ENCODE measurements around the gene IRX1. TPM values are rescaled to one million over a fixed set of nuclear protein-coding genes. Genes with fewer than 3 reads are reported as not detected.

Gene IRX1
- polyA plus RNA-seq, 1 experiment = not detected

DNA sequence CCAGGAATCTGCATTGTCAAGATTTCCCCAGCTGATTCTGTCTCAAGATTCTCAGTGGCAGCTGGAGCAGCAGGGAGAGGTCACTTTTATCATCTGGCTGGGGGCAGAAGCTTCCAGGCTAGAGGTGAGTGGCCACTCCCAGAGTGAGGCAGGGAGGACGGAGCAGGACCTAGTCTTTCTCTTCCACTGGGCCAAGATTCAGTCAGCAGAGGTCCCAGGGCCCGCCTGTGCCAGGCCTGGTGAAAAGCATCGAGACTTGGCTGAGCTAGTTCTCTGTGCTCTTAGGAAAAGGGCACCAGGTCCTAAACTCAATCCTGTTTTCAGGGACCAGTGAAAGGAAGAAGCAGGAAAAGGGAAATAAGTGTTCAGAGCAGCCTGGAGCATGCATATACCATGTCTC, 46.6 kb downstream of the IRX1 start:
- no peak for DNase-seq (ENCODE audit: low read depth, low spot score)
- ChIA-PET CTCF (no interaction called here), POLR2A (no interaction called here)
- Histone ChIP-seq H3K9me3 (ENCODE audit: control insufficient read depth, insufficient read depth, low read length) (peaks cover 40% of the 10 kb centered on the region), H3K27ac (ENCODE audit: low read depth, low read length) (no peak overlapping the region), H3K4me3 (ENCODE audit: low read depth, low read length) (no peak overlapping the region), H3K27me3 (ENCODE audit: control insufficient read depth, insufficient read depth, low read length) (no peaks in the 10 kb centered on the region)
- TF ChIP-seq, protein P1, sequence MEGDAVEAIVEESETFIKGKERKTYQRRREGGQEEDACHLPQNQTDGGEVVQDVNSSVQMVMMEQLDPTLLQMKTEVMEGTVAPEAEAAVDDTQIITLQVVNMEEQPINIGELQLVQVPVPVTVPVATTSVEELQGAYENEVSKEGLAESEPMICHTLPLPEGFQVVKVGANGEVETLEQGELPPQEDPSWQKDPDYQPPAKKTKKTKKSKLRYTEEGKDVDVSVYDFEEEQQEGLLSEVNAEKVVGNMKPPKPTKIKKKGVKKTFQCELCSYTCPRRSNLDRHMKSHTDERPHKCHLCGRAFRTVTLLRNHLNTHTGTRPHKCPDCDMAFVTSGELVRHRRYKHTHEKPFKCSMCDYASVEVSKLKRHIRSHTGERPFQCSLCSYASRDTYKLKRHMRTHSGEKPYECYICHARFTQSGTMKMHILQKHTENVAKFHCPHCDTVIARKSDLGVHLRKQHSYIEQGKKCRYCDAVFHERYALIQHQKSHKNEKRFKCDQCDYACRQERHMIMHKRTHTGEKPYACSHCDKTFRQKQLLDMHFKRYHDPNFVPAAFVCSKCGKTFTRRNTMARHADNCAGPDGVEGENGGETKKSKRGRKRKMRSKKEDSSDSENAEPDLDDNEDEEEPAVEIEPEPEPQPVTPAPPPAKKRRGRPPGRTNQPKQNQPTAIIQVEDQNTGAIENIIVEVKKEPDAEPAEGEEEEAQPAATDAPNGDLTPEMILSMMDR (IDR thresholded peaks at IDR 0.05; ENCODE audit: low read depth, low read length) = no peak

DNA sequence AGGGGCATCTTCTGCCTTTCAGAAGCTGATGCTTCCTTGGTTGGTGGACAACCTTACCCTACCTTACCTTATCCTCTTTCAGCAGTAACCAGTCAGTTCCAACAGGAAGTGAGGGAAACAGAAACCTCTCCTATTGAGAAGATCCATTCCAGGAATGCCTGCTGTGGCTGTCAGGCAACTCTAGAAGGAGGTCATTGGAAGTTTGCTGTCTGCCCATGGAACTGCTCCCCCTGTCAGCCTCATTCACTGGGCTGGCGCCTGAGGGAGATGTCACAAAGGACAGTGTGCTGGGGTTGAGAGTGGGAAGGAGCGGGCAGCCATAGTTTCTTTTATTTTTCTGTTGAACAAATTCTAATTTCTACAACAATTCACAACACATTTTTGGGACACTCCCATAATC, 54.7 kb downstream of the IRX1 start:
- peaks cover 43% of the 10 kb centered on the region; the same call in 1 of the 2 replicates for H3K9me3 ChIP-seq (ENCODE audit: control insufficient read depth, insufficient read depth, low read length)
- H3K4me3 ChIP-seq (ENCODE audit: low read depth, low read length) = no peak overlapping the region
- no peaks in the 10 kb centered on the region for H3K27me3 ChIP-seq (ENCODE audit: control insufficient read depth, insufficient read depth, low read length)
- POLR2A ChIA-PET = no interaction called here
- TF ChIP-seq, protein P1 (IDR thresholded peaks at IDR 0.05; ENCODE audit: low read depth, low read length) = no peak
- no peak overlapping the region for H3K27ac ChIP-seq (ENCODE audit: low read depth, low read length)
- DNase-seq (ENCODE audit: low read depth, low spot score) = no peak
- CTCF ChIA-PET = interaction anchor here (0.6 kb wide), 1 partner anchor 401 kb away, joined by 3 read pairs; no protein-coding TSS in a partner anchor

DNA sequence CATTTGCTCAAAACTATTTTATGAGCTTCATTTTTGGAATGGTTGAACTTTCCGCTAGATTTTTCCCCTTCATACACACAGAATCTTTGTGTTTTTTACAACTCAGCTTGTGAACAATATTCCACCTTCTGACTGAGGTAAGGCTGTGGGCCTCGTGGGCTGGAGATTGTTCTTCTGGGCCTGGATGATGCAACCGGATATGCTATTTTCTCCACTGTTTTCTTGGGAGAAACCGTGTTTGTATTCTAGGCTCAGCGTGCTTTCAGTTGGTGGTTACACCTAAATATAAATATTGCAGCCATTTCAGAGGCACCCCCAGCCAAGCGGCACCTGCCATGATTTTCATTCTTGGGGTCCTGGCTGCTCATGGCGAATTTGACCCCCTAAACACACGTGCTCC, 55.2 kb downstream of the IRX1 start:
- POLR2A ChIA-PET = no interaction called here
- Histone ChIP-seq H3K27ac (ENCODE audit: low read depth, low read length) (no peak overlapping the region), H3K4me3 (ENCODE audit: low read depth, low read length) (no peak overlapping the region), H3K9me3 (ENCODE audit: control insufficient read depth, insufficient read depth, low read length) (peaks cover 45% of the 10 kb centered on the region), H3K27me3 (ENCODE audit: control insufficient read depth, insufficient read depth, low read length) (no peaks in the 10 kb centered on the region)
- DNase-seq (ENCODE audit: low read depth, low spot score) = no peak
- TF ChIP-seq, protein P1 (IDR thresholded peaks at IDR 0.05; ENCODE audit: low read depth, low read length) = no peak
- CTCF ChIA-PET = no interaction called here
